Activated T-cell treated with anti-CD3 and anti-CD28 coated beads, Interleukin-2, amount 50 U/mL, for 24 hours (primary cell): ENCODE data around the gene ZNF292.
A peak's percentile ranks its signal among the peaks of the same experiment; 100 is the strongest.
"Not testable (repeated sequence)": the region's sequence is repeated elsewhere in the genome, so short reads cannot be mapped to it uniquely, and the experiment has no call there.

ENCODE experiments used
- DNase-seq: peaks from one replicate; pipeline ENCODE4 v3.0.0-alpha.2; 2020
- H3K27ac Mint-ChIP-seq: 2 replicates; pipeline ENCODE4 v1.8.0; 2020; ENCODE audit warnings: mild to moderate bottlenecking, mixed read lengths
- H3K27me3 Mint-ChIP-seq: 2 replicates; pipeline ENCODE4 v1.8.0; 2020; ENCODE audit warnings: mixed read lengths
- H3K36me3 Mint-ChIP-seq: 2 replicates; pipeline ENCODE4 v1.8.0; 2020; ENCODE audit warnings: low read depth, mixed read lengths
- H3K4me1 Mint-ChIP-seq: 2 replicates; pipeline ENCODE4 v1.8.0; 2020; ENCODE audit warnings: low read depth, mixed read lengths
- H3K4me3 Mint-ChIP-seq: 2 replicates; pipeline ENCODE4 v1.8.0; 2020; ENCODE audit warnings: mild to moderate bottlenecking, moderate library complexity, mixed read lengths
- H3K9me3 Mint-ChIP-seq: 2 replicates; pipeline ENCODE4 v1.8.0; 2020; ENCODE audit warnings: mixed read lengths

The ZNF292 gene

GRCh38 chr6:87181903-87182302, 26.5 kb downstream of the ZNF292 start:
- H3K4me3 Mint-ChIP-seq: peak overlapping the region; percentile 59
- H3K27ac Mint-ChIP-seq: peak overlapping the region; percentile 95
- H3K36me3 Mint-ChIP-seq: peaks cover 78% of the 10 kb centered on the region
- peaks cover 88% of the 10 kb centered on the region for H3K4me1 Mint-ChIP-seq
- peaks cover 3% of the 10 kb centered on the region for H3K9me3 Mint-ChIP-seq
- no peak for DNase-seq
- H3K27me3 Mint-ChIP-seq: no peaks in the 10 kb centered on the region

GRCh38 chr6:87182321-87182720, 27.0 kb downstream of the ZNF292 start:
- Mint-ChIP-seq H3K9me3 (peaks cover 2% of the 10 kb centered on the region), H3K27ac (peak overlapping the region; percentile 95), H3K36me3 (peaks cover 78% of the 10 kb centered on the region), H3K4me3 (peak overlapping the region; percentile 59), H3K27me3 (no peaks in the 10 kb centered on the region), H3K4me1 (peaks cover 88% of the 10 kb centered on the region)
- DNase-seq: no peak

- H3K4me3 Mint-ChIP-seq: peak overlapping the region; percentile 28
- H3K9me3 Mint-ChIP-seq: no peaks in the 10 kb centered on the region
- H3K4me1 Mint-ChIP-seq: peaks cover 86% of the 10 kb centered on the region
- peak overlapping the region; percentile 91 for H3K27ac Mint-ChIP-seq
- DNase-seq: no peak
- peaks cover 75% of the 10 kb centered on the region for H3K36me3 Mint-ChIP-seq
- no peaks in the 10 kb centered on the region for H3K27me3 Mint-ChIP-seq
Measured at GRCh38 chr6:87182940-87183339, 27.6 kb downstream of the ZNF292 start.

GRCh38 chr6:87183687-87184086, 28.3 kb downstream of the ZNF292 start:
- Mint-ChIP-seq H3K4me1 (peaks cover 84% of the 10 kb centered on the region), H3K36me3 (peaks cover 73% of the 10 kb centered on the region), H3K4me3 (no peak overlapping the region)

GRCh38 chr6:87184762-87185250, 29.4 kb downstream of the ZNF292 start:
- Mint-ChIP-seq H3K4me3 (no peak overlapping the region), H3K27me3 (no peaks in the 10 kb centered on the region), H3K9me3 (no peaks in the 10 kb centered on the region), H3K27ac (peak overlapping the region; percentile 83), H3K4me1 (peaks cover 81% of the 10 kb centered on the region), H3K36me3 (peaks cover 70% of the 10 kb centered on the region)
- no peak for DNase-seq

More at GRCh38 chr6:87183687-87184086, 28.3 kb downstream of the ZNF292 start:
- no peak for DNase-seq
- no peaks in the 10 kb centered on the region for H3K27me3 Mint-ChIP-seq
- H3K27ac Mint-ChIP-seq: peak overlapping the region; percentile 83
- no peaks in the 10 kb centered on the region for H3K9me3 Mint-ChIP-seq

- Mint-ChIP-seq H3K4me1 (peaks cover 79% of the 10 kb centered on the region), H3K27me3 (no peaks in the 10 kb centered on the region), H3K27ac (peak overlapping the region; percentile 77), H3K4me3 (no peak overlapping the region), H3K36me3 (peaks cover 47% of the 10 kb centered on the region), H3K9me3 (no peaks in the 10 kb centered on the region)
- no peak for DNase-seq
Measured at GRCh38 chr6:87196275-87196842, 41.0 kb downstream of the ZNF292 start.

GRCh38 chr6:87197547-87197946, 42.2 kb downstream of the ZNF292 start:
- peaks cover 81% of the 10 kb centered on the region for H3K4me1 Mint-ChIP-seq
- peak; percentile 52 for DNase-seq
- no peaks in the 10 kb centered on the region for H3K9me3 Mint-ChIP-seq
- H3K36me3 Mint-ChIP-seq: peaks cover 44% of the 10 kb centered on the region
- H3K27me3 Mint-ChIP-seq: no peaks in the 10 kb centered on the region
- peak overlapping the region; percentile 46 for H3K4me3 Mint-ChIP-seq
- peak overlapping the region; percentile 85 for H3K27ac Mint-ChIP-seq

- DNase-seq, H3K27me3 Mint-ChIP-seq, H3K9me3 Mint-ChIP-seq: not testable (repeated sequence)
- Mint-ChIP-seq H3K4me3 (peak overlapping the region; percentile 46), H3K36me3 (peaks cover 41% of the 10 kb centered on the region), H3K4me1 (peaks cover 78% of the 10 kb centered on the region), H3K27ac (peak overlapping the region; percentile 91)
Measured at GRCh38 chr6:87198022-87198810, 42.9 kb downstream of the ZNF292 start.

- Mint-ChIP-seq H3K36me3 (peaks cover 50% of the 10 kb centered on the region), H3K9me3 (no peaks in the 10 kb centered on the region), H3K27ac (peak overlapping the region; percentile 91), H3K27me3 (no peaks in the 10 kb centered on the region), H3K4me1 (peaks cover 80% of the 10 kb centered on the region), H3K4me3 (peak overlapping the region; percentile 31)
- DNase-seq: no peak
Measured at GRCh38 chr6:87199787-87200186, 44.4 kb downstream of the ZNF292 start.

GRCh38 chr6:87200469-87201175, 45.3 kb downstream of the ZNF292 start:
- H3K9me3 Mint-ChIP-seq: no peaks in the 10 kb centered on the region
- peaks cover 56% of the 10 kb centered on the region for H3K36me3 Mint-ChIP-seq
- H3K4me1 Mint-ChIP-seq: peaks cover 80% of the 10 kb centered on the region
- no peak for DNase-seq
- H3K27ac Mint-ChIP-seq: peak overlapping the region; percentile 91
- H3K27me3 Mint-ChIP-seq: no peaks in the 10 kb centered on the region
- no peak overlapping the region for H3K4me3 Mint-ChIP-seq

- no peaks in the 10 kb centered on the region for H3K27me3 Mint-ChIP-seq
- DNase-seq: no peak
- H3K4me1 Mint-ChIP-seq: peaks cover 82% of the 10 kb centered on the region
- no peaks in the 10 kb centered on the region for H3K9me3 Mint-ChIP-seq
- peak overlapping the region; percentile 68 for H3K27ac Mint-ChIP-seq
- peaks cover 66% of the 10 kb centered on the region for H3K36me3 Mint-ChIP-seq
- no peak overlapping the region for H3K4me3 Mint-ChIP-seq
Measured at GRCh38 chr6:87203448-87204023, 48.2 kb downstream of the ZNF292 start.

- peaks cover 88% of the 10 kb centered on the region for H3K4me1 Mint-ChIP-seq
- H3K27ac Mint-ChIP-seq: peak overlapping the region; percentile 32
- H3K4me3 Mint-ChIP-seq: no peak overlapping the region
- no peaks in the 10 kb centered on the region for H3K27me3 Mint-ChIP-seq
- H3K36me3 Mint-ChIP-seq: peaks cover 73% of the 10 kb centered on the region
- DNase-seq: no peak
- H3K9me3 Mint-ChIP-seq: no peaks in the 10 kb centered on the region
Measured at GRCh38 chr6:87209812-87210211, 54.4 kb downstream of the ZNF292 start.

- no peaks in the 10 kb centered on the region for H3K9me3 Mint-ChIP-seq
- peak overlapping the region; percentile 81 for H3K27ac Mint-ChIP-seq
- H3K4me3 Mint-ChIP-seq: no peak overlapping the region
- no peak for DNase-seq
- H3K36me3 Mint-ChIP-seq: peaks cover 65% of the 10 kb centered on the region
- H3K27me3 Mint-ChIP-seq: no peaks in the 10 kb centered on the region
- H3K4me1 Mint-ChIP-seq: peaks cover 80% of the 10 kb centered on the region
Measured at GRCh38 chr6:87210979-87211378, 55.6 kb downstream of the ZNF292 start.

GRCh38 chr6:87212596-87212995, 57.2 kb downstream of the ZNF292 start:
- Mint-ChIP-seq H3K27ac (peak overlapping the region; percentile 58), H3K27me3 (no peaks in the 10 kb centered on the region), H3K36me3 (peaks cover 69% of the 10 kb centered on the region), H3K4me3 (no peak overlapping the region), H3K9me3 (no peaks in the 10 kb centered on the region), H3K4me1 (peaks cover 65% of the 10 kb centered on the region)
- no peak for DNase-seq
